SK-N-SH (cell line): ENCODE measurements around the gene TMSB15A.

ENCODE experiments used
- CTCF ChIP-seq: fragments of 200-600 bp; sonication (generic); IDR thresholded peaks from 2 replicates; pipeline ENCODE4 v1.6.1; 2017; ENCODE audit warnings: antibody characterized with exemption, mild to moderate bottlenecking, moderate library complexity
- EZH2phosphoT487 ChIP-seq: fragments of 200-600 bp; sonication (generic); IDR thresholded peaks from 2 replicates; pipeline ENCODE4 v1.6.1; 2017; ENCODE audit warnings: low read depth, mixed run types, mild to moderate bottlenecking, antibody characterized with exemption, moderate library complexity, borderline replicate concordance
- POLR2AphosphoS5 ChIP-seq: IDR thresholded peaks from 2 replicates; pipeline ENCODE4 v1.6.1; 2012; ENCODE audit warnings: low read depth, low read length
- RCOR1 ChIP-seq: fragments of 150-350 bp; IDR thresholded peaks from 2 replicates; pipeline ENCODE4 v1.6.1; 2017; ENCODE audit warnings: antibody characterized with exemption, low read length
- TAF1 ChIP-seq: IDR thresholded peaks from 2 replicates; pipeline ENCODE4 v1.6.1; 2012; ENCODE audit warnings: low read depth, mild to moderate bottlenecking, low read length, moderate library complexity, borderline replicate concordance
- TF ChIP-seq, protein P1 (sequence below): IDR thresholded peaks from 2 replicates; pipeline ENCODE4; 2012

- no peak for TF ChIP-seq CTCF
- no peak for TF ChIP-seq TAF1
- no peak for TF ChIP-seq POLR2AphosphoS5
- no peak for TF ChIP-seq RCOR1
- no peak for TF ChIP-seq EZH2phosphoT487
- TF ChIP-seq, protein P1, sequence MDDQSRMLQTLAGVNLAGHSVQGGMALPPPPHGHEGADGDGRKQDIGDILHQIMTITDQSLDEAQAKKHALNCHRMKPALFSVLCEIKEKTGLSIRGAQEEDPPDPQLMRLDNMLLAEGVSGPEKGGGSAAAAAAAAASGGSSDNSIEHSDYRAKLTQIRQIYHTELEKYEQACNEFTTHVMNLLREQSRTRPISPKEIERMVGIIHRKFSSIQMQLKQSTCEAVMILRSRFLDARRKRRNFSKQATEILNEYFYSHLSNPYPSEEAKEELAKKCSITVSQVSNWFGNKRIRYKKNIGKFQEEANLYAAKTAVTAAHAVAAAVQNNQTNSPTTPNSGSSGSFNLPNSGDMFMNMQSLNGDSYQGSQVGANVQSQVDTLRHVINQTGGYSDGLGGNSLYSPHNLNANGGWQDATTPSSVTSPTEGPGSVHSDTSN: no peak
These were observed 30.4 kb upstream of the TMSB15A start for GRCh38 chrX:102546828-102547493.
